Neuronal stem cell (in vitro differentiated cells): ENCODE data around the gene SNX1. TPM values are rescaled to one million over a fixed set of nuclear protein-coding genes. Genes with fewer than 3 reads are reported as not detected.

ENCODE experiments used
- DNase-seq: peaks from one replicate; pipeline ENCODE4 v3.0.0-alpha.2; 2013; ENCODE audit warnings: low spot score
- H2AFZ ChIP-seq: one replicate; pipeline ENCODE4 v1.6.1; 2013; ENCODE audit warnings: mild to moderate bottlenecking, low read length, inconsistent platforms
- H2AK5ac ChIP-seq: 2 replicates; pipeline ENCODE4 v1.6.1; 2013; ENCODE audit warnings: low read depth, mild to moderate bottlenecking, inconsistent platforms, low read length, moderate library complexity, mixed read lengths
- H2BK120ac ChIP-seq: 2 replicates; pipeline ENCODE4 v1.6.1; 2013; ENCODE audit warnings: low read depth, mild to moderate bottlenecking, inconsistent platforms, low read length, moderate library complexity, mixed read lengths
- H2BK12ac ChIP-seq: one replicate; pipeline ENCODE4 v1.6.1; 2013; ENCODE audit warnings: low read length, inconsistent platforms
- H2BK15ac ChIP-seq: 2 replicates; pipeline ENCODE4 v1.6.1; 2013; ENCODE audit warnings: mild to moderate bottlenecking, low read length, inconsistent platforms, mixed read lengths
- H2BK5ac ChIP-seq: one replicate; pipeline ENCODE4 v1.6.1; 2013; ENCODE audit warnings: inconsistent platforms, mild to moderate bottlenecking, low read length, moderate library complexity
- H3K14ac ChIP-seq: one replicate; pipeline ENCODE4 v1.6.1; 2013; ENCODE audit warnings: low read length, inconsistent platforms
- H3K18ac ChIP-seq: 2 replicates; pipeline ENCODE4 v1.6.1; 2013; ENCODE audit warnings: low read length, inconsistent platforms
- H3K23ac ChIP-seq: 2 replicates; pipeline ENCODE4 v1.6.1; 2013; ENCODE audit warnings: low read depth, mild to moderate bottlenecking, mixed read lengths, low read length, inconsistent platforms; ENCODE audit not compliant: poor library complexity
- H3K27ac ChIP-seq: replicated peaks from 3 replicates; pipeline ENCODE4 v1.5.1; 2013; ENCODE audit warnings: low read length, inconsistent platforms
- H3K27me3 ChIP-seq, 3 experiments: 2 replicates each; pipeline ENCODE4 v1.6.1; 2013; ENCODE audit warnings: low read length in 3 of 3, mild to moderate bottlenecking in 2 of 3, inconsistent platforms in 1 of 3, low read depth in 1 of 3, mixed read lengths in 1 of 3, moderate library complexity in 1 of 3; ENCODE audit not compliant: control insufficient read depth in 3 of 3, insufficient read depth in 3 of 3
- H3K36me3 ChIP-seq, 2 donors: replicated peaks in 1 of 2; 2 replicates each; pipeline ENCODE4 v1.6.1; 2013; ENCODE audit warnings: low read length in 2 of 2; ENCODE audit not compliant: control insufficient read depth in 2 of 2, insufficient read depth in 2 of 2
- H3K4ac ChIP-seq: 2 replicates; pipeline ENCODE4 v1.6.1; 2013; ENCODE audit warnings: inconsistent platforms, mild to moderate bottlenecking, low read length, moderate library complexity
- H3K4me1 ChIP-seq, 2 donors: 1 replicate in 1 of 2; 2 replicates in 1 of 2; pipeline ENCODE4 v1.6.1; 2013; ENCODE audit warnings: low read length in 2 of 2, low read depth in 1 of 2; ENCODE audit not compliant: control insufficient read depth in 2 of 2, insufficient read depth in 1 of 2
- H3K4me2 ChIP-seq: one replicate; pipeline ENCODE4 v1.6.1; 2013; ENCODE audit warnings: mild to moderate bottlenecking, low read length, inconsistent platforms; ENCODE audit not compliant: insufficient read depth, poor library complexity, severe bottlenecking
- H3K4me3 ChIP-seq, 2 donors: 2 replicates each; pipeline ENCODE4 v1.5.1; 2013; ENCODE audit warnings: low read length in 2 of 2, mild to moderate bottlenecking in 2 of 2, inconsistent platforms in 1 of 2, moderate library complexity in 1 of 2
- H3K79me1 ChIP-seq: one replicate; pipeline ENCODE4 v1.6.1; 2013; ENCODE audit warnings: low read depth, mild to moderate bottlenecking, inconsistent platforms, low read length, moderate library complexity
- H3K9ac ChIP-seq: one replicate; pipeline ENCODE4 v1.6.1; 2013; ENCODE audit warnings: mild to moderate bottlenecking, low read depth, low read length, inconsistent platforms; ENCODE audit not compliant: poor library complexity
- H3K9me3 ChIP-seq, 2 donors: replicated peaks in 1 of 2; 2 replicates each; pipeline versions ENCODE3 to v1.6.1; 2013; ENCODE audit warnings: low read length in 2 of 2, mild to moderate bottlenecking in 2 of 2, inconsistent platforms in 1 of 2, low read depth in 1 of 2, mixed read lengths in 1 of 2, moderate library complexity in 1 of 2; ENCODE audit not compliant: control insufficient read depth in 2 of 2, insufficient read depth in 1 of 2
- H4K8ac ChIP-seq: one replicate; pipeline ENCODE4 v1.6.1; 2013; ENCODE audit warnings: low read depth, mild to moderate bottlenecking, inconsistent platforms, low read length, moderate library complexity
- H4K91ac ChIP-seq: one replicate; pipeline ENCODE4 v1.6.1; 2013; ENCODE audit warnings: low read length, low read depth, mild to moderate bottlenecking, inconsistent platforms; ENCODE audit not compliant: poor library complexity
- WGBS, 2 donors: extraction: QIAGEN DNeasy Blood & Tissue Kit; methylation state at CpG; one replicate each; pipeline ENCODE4 v1.1.7; 2013; ENCODE audit warnings: missing lambda C conversion rate in 2 of 2, mixed read lengths in 1 of 2; ENCODE audit not compliant: insufficient read length in 2 of 2, insufficient replicate concordance in 1 of 2; ENCODE audit errors: extremely low coverage in 2 of 2; 5-methylcytosine and 5-hydroxymethylcytosine counted together
- small RNA-seq: library from polyadenylated mRNA; stranded (forward); fragments of <200 nt; extraction: miRNeasy Mini kit (QIAGEN cat#:217004); gene quantifications from one replicate; pipeline ENCODE3, GENCODE V24; 2013; ENCODE audit not compliant: insufficient read depth

Gene SNX1

GRCh38 chr15:64187396-64188191 is 91.8 kb downstream of the SNX1 start:
- Histone ChIP-seq H2BK5ac (no peak overlapping the region), H3K4me2 (no peak overlapping the region)

More at GRCh38 chr15:64187396-64188191, 91.8 kb downstream of the SNX1 start:
- no peak overlapping the region for H2AFZ ChIP-seq
- no peaks in the 10 kb centered on the region for H3K9me3 ChIP-seq
- peaks cover 2% of the 10 kb centered on the region for H3K79me1 ChIP-seq
- no peak overlapping the region for H2AK5ac ChIP-seq
- no peak for DNase-seq
- no peak overlapping the region for H2BK15ac ChIP-seq
- no peak overlapping the region for H3K9ac ChIP-seq
- H2BK12ac ChIP-seq = no peak overlapping the region
- no peak overlapping the region for H4K8ac ChIP-seq
- H3K23ac ChIP-seq = no peak overlapping the region
- H3K27me3 ChIP-seq = no peaks in the 10 kb centered on the region
- H3K4me1 ChIP-seq = peaks cover 0 to 7% of the 10 kb centered on the region in 2 donors
- H3K4ac ChIP-seq = no peak overlapping the region
- peaks cover 6 to 45% of the 10 kb centered on the region in 2 donors for H3K36me3 ChIP-seq
- H3K4me3 ChIP-seq = no peak overlapping the region
- no CpG with 5 or more reads among the region's 2 CpGs for WGBS, 2 donors
- no peak overlapping the region for H3K18ac ChIP-seq
- no peak overlapping the region for H3K27ac ChIP-seq
- no peak overlapping the region for H3K14ac ChIP-seq
- H4K91ac ChIP-seq = no peak overlapping the region
- no peak overlapping the region for H2BK120ac ChIP-seq

Small RNAs within 50 kb of the gene (small RNA-seq; reads per million reads assigned to genes)
- not detected for gene RF00019
